Activated naive CD4-positive, alpha-beta T cell treated with anti-CD3 and anti-CD28 coated beads, Interleukin-2, amount 10 ng/mL, durations not matched to agents 7 days and 5 days (primary cell): Measurements from ENCODE around the gene GREM2.

ENCODE experiments used
- CTCF ChIA-PET: fragments of 350-600 bp; sonication (Branson Sonifier 250); formaldehyde crosslinking; loops from one replicate; lab custom pipeline; 2021; ENCODE audit warnings: antibody characterized with exemption; lab: Charles Lee
- DNase-seq: peaks from one replicate; pipeline ENCODE4 v3.0.0-alpha.2; 2020
- H3K27ac Mint-ChIP-seq: one replicate; pipeline ENCODE4 v1.8.0; 2021; ENCODE audit warnings: mild to moderate bottlenecking, moderate library complexity, mixed read lengths
- H3K27me3 Mint-ChIP-seq: one replicate; pipeline ENCODE4 v1.8.0; 2021; ENCODE audit warnings: mild to moderate bottlenecking, mixed read lengths
- H3K36me3 Mint-ChIP-seq: one replicate; pipeline ENCODE4 v1.8.0; 2021; ENCODE audit warnings: mixed read lengths
- H3K4me1 Mint-ChIP-seq: one replicate; pipeline ENCODE4 v1.8.0; 2021; ENCODE audit warnings: mixed read lengths
- H3K4me3 Mint-ChIP-seq: one replicate; pipeline ENCODE4 v1.8.0; 2021; ENCODE audit warnings: mild to moderate bottlenecking, moderate library complexity, mixed read lengths
- H3K9me3 Mint-ChIP-seq: one replicate; pipeline ENCODE4 v1.8.0; 2021; ENCODE audit warnings: mixed read lengths

Gene GREM2

DNA sequence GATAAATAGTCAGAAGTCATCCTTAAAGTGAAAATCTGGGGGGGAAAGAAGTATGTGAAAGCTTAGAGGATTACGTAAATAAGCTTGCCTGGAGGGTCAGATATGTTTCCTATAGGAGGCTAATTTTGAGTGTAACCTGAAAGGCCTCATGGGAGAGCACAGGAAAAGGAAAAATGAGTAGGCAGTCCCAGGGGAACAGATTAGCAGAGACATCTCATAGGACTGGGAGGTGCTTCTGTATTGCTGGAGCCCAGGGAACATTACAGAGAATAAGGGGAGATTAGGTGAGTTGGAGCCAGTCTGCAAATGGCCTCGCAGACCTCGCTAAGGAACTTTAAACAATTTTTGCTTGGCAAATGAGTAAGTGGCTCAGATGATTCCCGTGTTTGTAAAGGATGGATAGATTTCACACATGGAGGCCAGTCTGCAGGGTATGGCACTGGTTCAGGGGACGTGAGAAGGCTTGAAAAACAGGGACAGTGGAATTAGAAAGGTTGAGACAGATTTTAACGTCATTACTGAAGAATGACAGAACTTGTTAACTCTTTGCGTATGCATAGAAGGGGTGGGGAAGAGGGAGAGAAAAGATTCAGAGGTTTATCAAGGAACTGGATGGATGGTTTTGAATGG is 149.1 kb downstream of the GREM2 start:
- Mint-ChIP-seq H3K9me3 (no peaks in the 10 kb centered on the region), H3K27ac (no peak overlapping the region), H3K4me1 (peaks cover 6% of the 10 kb centered on the region), H3K36me3 (no peaks in the 10 kb centered on the region), H3K4me3 (no peak overlapping the region), H3K27me3 (no peaks in the 10 kb centered on the region)
- CTCF ChIA-PET, result interaction anchor here (2.2 kb wide), 1 partner anchor 8 kb away, joined by 11 read pairs; no protein-coding TSS in a partner anchor
- no peak for DNase-seq

DNA sequence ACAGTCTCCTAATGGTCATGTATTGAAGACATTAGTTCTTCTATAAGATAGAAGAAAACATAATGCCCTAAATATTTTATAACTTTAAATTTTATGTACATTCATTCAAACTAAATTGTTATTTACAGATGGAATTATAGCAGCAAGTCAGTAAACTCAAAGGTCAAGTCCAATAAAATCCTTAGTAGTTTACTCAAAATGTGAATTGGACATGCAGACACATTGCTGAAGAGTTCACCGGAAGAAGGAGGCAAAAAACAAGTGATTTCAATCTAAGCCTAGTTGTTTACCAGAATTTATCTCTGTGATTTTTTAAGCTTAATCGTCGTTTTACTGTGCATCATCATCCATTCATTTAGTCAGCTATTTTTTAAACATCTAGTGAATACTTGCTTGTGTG is 149.7 kb downstream of the GREM2 start:
- CTCF ChIA-PET, result no interaction called here
- Mint-ChIP-seq H3K4me1 (peaks cover 6% of the 10 kb centered on the region), H3K9me3 (no peaks in the 10 kb centered on the region), H3K36me3 (no peaks in the 10 kb centered on the region), H3K27me3 (no peaks in the 10 kb centered on the region), H3K4me3 (no peak overlapping the region), H3K27ac (no peak overlapping the region)
- no peak for DNase-seq

DNA sequence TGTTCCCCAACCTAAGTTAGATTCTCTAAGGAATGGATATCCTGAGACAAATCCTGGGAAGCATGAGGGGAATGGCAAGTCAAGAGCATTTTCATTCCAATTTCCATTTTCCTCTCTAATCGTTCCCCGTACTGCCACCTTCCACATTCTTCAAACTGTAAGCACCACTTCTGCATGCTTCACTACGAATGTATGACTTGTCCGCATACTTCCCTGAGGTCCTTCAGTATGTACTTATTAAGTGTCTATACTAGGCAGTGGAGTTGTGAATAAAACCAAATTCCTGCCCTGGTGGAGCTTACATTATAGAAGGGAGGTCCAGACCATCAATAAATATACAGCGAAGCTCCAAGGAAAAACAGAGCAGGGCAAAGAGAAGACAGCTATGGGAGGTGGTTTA is 154.8 kb downstream of the GREM2 start:
- H3K27me3 Mint-ChIP-seq, result no peaks in the 10 kb centered on the region
- no peaks in the 10 kb centered on the region for H3K9me3 Mint-ChIP-seq
- H3K4me3 Mint-ChIP-seq, result no peak overlapping the region
- CTCF ChIA-PET, result interaction anchor here (1.8 kb wide), 1 partner anchor 234 kb away, joined by 6 read pairs; no protein-coding TSS in a partner anchor
- DNase-seq, result no peak
- no peak overlapping the region for H3K27ac Mint-ChIP-seq
- H3K4me1 Mint-ChIP-seq, result no peaks in the 10 kb centered on the region
- no peaks in the 10 kb centered on the region for H3K36me3 Mint-ChIP-seq

DNA sequence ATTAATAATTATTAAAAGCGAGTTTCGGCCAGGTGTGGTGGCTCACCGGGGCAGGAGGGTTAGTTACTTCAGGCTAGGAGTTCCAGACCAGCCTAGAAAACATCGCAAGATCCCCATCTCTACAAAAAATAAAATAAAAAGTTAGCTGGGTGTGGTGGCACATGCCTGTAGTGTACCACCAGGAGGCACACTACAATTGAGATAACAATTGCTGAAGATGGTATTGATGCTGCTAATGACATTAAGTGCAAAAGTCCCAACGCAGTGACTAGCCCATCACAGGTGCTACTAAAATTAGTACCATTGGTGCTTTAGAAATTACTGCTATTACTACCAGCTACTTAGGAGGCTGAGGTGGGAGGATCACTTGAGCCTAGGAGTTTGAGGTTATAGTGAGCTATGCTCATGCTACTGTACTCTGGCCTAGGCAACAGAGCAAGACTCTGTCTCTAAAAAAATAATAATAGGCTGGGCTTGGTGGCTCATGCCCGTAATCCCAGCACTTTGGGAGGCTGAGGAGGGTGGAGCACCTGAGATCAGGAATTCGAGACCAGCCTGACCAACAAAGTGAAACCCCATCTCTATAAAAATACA is 156.6 kb downstream of the GREM2 start:
- CTCF ChIA-PET, result interaction anchor here (0.6 to 2.1 kb wide), 10 partner anchors 9 to 1850 kb away, joined by 3 to 24 read pairs (median 4); partner anchors contain the start of gene GREM2
- no peak for DNase-seq
- H3K27me3 Mint-ChIP-seq, result no peaks in the 10 kb centered on the region
- H3K36me3 Mint-ChIP-seq, result no peaks in the 10 kb centered on the region
- no peak overlapping the region for H3K4me3 Mint-ChIP-seq
- H3K4me1 Mint-ChIP-seq, result no peaks in the 10 kb centered on the region
- H3K27ac Mint-ChIP-seq, result no peak overlapping the region
- H3K9me3 Mint-ChIP-seq, result no peaks in the 10 kb centered on the region

DNA sequence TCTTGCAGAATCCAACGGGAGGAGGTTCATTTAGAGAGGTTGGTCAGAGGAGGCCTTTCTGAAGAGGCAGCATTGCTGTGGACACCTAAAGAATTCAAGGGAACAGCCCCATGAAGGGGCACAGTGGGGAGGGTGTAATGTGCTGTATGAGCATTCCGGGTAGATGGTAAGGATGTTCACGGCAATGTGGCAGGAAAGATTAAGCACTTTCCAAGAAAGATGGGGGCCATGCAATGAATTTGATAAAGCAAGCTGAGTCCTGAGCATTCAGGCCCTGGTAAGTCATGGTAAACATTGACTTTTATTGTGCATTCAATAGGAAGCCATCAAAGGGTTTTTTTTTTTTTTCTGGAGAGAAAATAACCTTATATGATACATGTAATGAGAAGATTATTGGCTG is 166.6 kb downstream of the GREM2 start:
- Mint-ChIP-seq H3K27ac (no peak overlapping the region), H3K36me3 (no peaks in the 10 kb centered on the region), H3K27me3 (no peaks in the 10 kb centered on the region), H3K9me3 (no peaks in the 10 kb centered on the region), H3K4me1 (no peaks in the 10 kb centered on the region), H3K4me3 (no peak overlapping the region)
- CTCF ChIA-PET, result interaction anchor here (1.2 kb wide), 1 partner anchor 10 kb away, joined by 3 read pairs; no protein-coding TSS in a partner anchor
- no peak for DNase-seq

DNA sequence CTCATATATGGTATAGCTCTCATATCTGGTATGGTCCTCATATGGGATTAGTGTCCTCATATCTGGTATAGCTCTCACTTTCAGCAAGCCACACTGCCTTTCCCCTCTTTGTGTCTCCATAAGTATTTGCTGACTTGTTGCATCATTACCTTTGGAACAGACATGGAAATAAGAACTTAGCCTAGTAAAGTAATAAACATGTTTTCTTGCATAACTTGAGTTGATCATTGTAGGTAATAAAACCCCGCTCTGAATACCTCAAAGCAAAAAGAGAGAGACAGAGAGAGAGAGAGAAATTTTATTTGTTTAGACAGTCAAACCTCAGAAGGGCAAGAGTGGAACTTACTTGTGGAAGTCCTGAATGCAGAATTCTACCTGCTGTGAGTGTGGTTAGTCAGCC is 170.3 kb downstream of the GREM2 start:
- Mint-ChIP-seq H3K4me3 (no peak overlapping the region), H3K4me1 (no peaks in the 10 kb centered on the region), H3K9me3 (no peaks in the 10 kb centered on the region), H3K27ac (no peak overlapping the region), H3K27me3 (no peaks in the 10 kb centered on the region), H3K36me3 (no peaks in the 10 kb centered on the region)
- CTCF ChIA-PET, result no interaction called here
- no peak for DNase-seq
